HG03439 (cell line): ENCODE measurements around the gene CLINT1.

Source experiments
- ATAC-seq: cut with Tn5 transposase; IDR thresholded peaks from one replicate; pipeline ENCODE4 v1.9.1; 2021; ENCODE audit warnings: mild to moderate bottlenecking, moderate library complexity; ENCODE audit not compliant: unreplicated experiment

Gene CLINT1

GRCh38 chr5:157821822-157822622 lies 36.9 kb downstream of the CLINT1 start:
- no peak for ATAC-seq

GRCh38 chr5:157821405-157821804 lies 37.5 kb downstream of the CLINT1 start:
- ATAC-seq: no peak

- no peak for ATAC-seq
These were observed 38.2 kb downstream of the CLINT1 start for GRCh38 chr5:157820593-157821252.

GRCh38 chr5:157819502-157820115 lies 39.3 kb downstream of the CLINT1 start:
- no peak for ATAC-seq

GRCh38 chr5:157818368-157818767 lies 40.6 kb downstream of the CLINT1 start:
- no peak for ATAC-seq

- no peak for ATAC-seq
These were observed 41.0 kb downstream of the CLINT1 start for GRCh38 chr5:157817928-157818327.

GRCh38 chr5:157817387-157817702 lies 41.6 kb downstream of the CLINT1 start:
- ATAC-seq: no peak

- ATAC-seq: no peak
These were observed 42.1 kb downstream of the CLINT1 start for GRCh38 chr5:157816682-157817386.

GRCh38 chr5:157812086-157812485 lies 46.9 kb downstream of the CLINT1 start:
- ATAC-seq: no peak

- ATAC-seq: no peak
These were observed 50.9 kb downstream of the CLINT1 start for GRCh38 chr5:157808043-157808442.

GRCh38 chr5:157802736-157803135 lies 56.2 kb downstream of the CLINT1 start:
- ATAC-seq: no peak

- ATAC-seq: no peak
These were observed 58.8 kb downstream of the CLINT1 start for GRCh38 chr5:157800137-157800536.

GRCh38 chr5:157799578-157799977 lies 59.4 kb downstream of the CLINT1 start:
- no peak for ATAC-seq

GRCh38 chr5:157793301-157793700 lies 65.6 kb downstream of the CLINT1 start:
- ATAC-seq: no peak

- no peak for ATAC-seq
These were observed 73.1 kb downstream of the CLINT1 start for GRCh38 chr5:157785801-157786200.

- ATAC-seq: no peak
These were observed 79.7 kb downstream of the CLINT1 start for GRCh38 chr5:157779221-157779620.

- ATAC-seq: no peak
These were observed 80.7 kb downstream of the CLINT1 start for GRCh38 chr5:157778121-157778805.

- no peak for ATAC-seq
These were observed 86.8 kb downstream of the CLINT1 start for GRCh38 chr5:157772127-157772526.

GRCh38 chr5:157770665-157771064 lies 88.3 kb downstream of the CLINT1 start:
- no peak for ATAC-seq

- no peak for ATAC-seq
These were observed 91.3 kb downstream of the CLINT1 start for GRCh38 chr5:157767689-157768088.

- ATAC-seq: no peak
These were observed 92.0 kb downstream of the CLINT1 start for GRCh38 chr5:157766902-157767301.
